ENCODE results near the gene GJC2. TPM values are rescaled to one million over a fixed set of nuclear protein-coding genes. Genes with fewer than 3 reads are reported as not detected.
"Not testable (repeated sequence)": the region's sequence is repeated elsewhere in the genome, so short reads cannot be mapped to it uniquely, and the experiment has no call there.

GJC2 gene
- polyA plus RNA-seq, 3 donors from 2014 or later = not detected

- peak overlapping the region in 3 of 6 donors; percentile 20 to 66 (median 31) for H3K27ac Mint-ChIP-seq
Observed at GRCh38 chr1:228178737-228179684, 29.3 kb downstream of the GJC2 start.

GRCh38 chr1:228180271-228180958 lies 30.7 kb downstream of the GJC2 start:
- H3K4me3 Mint-ChIP-seq = no peak overlapping the region
- peaks cover 13 to 29% (median 22%) of the 10 kb centered on the region in 3 donors for H3K27me3 Mint-ChIP-seq (ENCODE audit: low read depth in 3 of 3)
- H3K9me3 Mint-ChIP-seq = no peaks in the 10 kb centered on the region
- no peak for DNase-seq
- no peak overlapping the region for H3K27ac Mint-ChIP-seq
- peaks cover 0 to 5% (median 3%) of the 10 kb centered on the region in 3 donors for H3K36me3 Mint-ChIP-seq
- peaks cover 33 to 43% of the 10 kb centered on the region in 2 donors for H3K4me1 Mint-ChIP-seq

More at GRCh38 chr1:228178737-228179684, 29.3 kb downstream of the GJC2 start:
- no peaks in the 10 kb centered on the region for H3K9me3 Mint-ChIP-seq
- H3K36me3 Mint-ChIP-seq = peaks cover 0 to 5% (median 3%) of the 10 kb centered on the region in 3 donors
- H3K4me1 Mint-ChIP-seq = peaks cover 27 to 40% of the 10 kb centered on the region in 2 donors
- no peak overlapping the region for H3K4me3 Mint-ChIP-seq
- H3K27me3 Mint-ChIP-seq (ENCODE audit: low read depth in 3 of 3) = peaks cover 15 to 33% (median 17%) of the 10 kb centered on the region in 3 donors
- no peak for DNase-seq

- peak overlapping the region in 3 of 6 donors; percentile 55 to 69 (median 65) for H3K27ac Mint-ChIP-seq
Observed at GRCh38 chr1:228180959-228181644, 31.4 kb downstream of the GJC2 start.

GRCh38 chr1:228181645-228182034 lies 31.9 kb downstream of the GJC2 start:
- H3K27me3 Mint-ChIP-seq (ENCODE audit: low read depth in 3 of 3) = peaks cover 13 to 34% (median 24%) of the 10 kb centered on the region in 3 donors
- H3K4me3 Mint-ChIP-seq = no peak overlapping the region
- peaks cover 45 to 56% of the 10 kb centered on the region in 2 donors for H3K4me1 Mint-ChIP-seq
- peaks cover 0 to 5% (median 3%) of the 10 kb centered on the region in 3 donors for H3K36me3 Mint-ChIP-seq
- H3K9me3 Mint-ChIP-seq = no peaks in the 10 kb centered on the region
- no peak for DNase-seq
- peak overlapping the region in 4 of 6 donors; percentile 54 to 69 (median 60) for H3K27ac Mint-ChIP-seq

More at GRCh38 chr1:228180959-228181644, 31.4 kb downstream of the GJC2 start:
- no peak for DNase-seq
- no peaks in the 10 kb centered on the region for H3K9me3 Mint-ChIP-seq
- no peak overlapping the region for H3K4me3 Mint-ChIP-seq
- H3K4me1 Mint-ChIP-seq = peaks cover 40 to 50% of the 10 kb centered on the region in 2 donors
- peaks cover 0 to 5% (median 3%) of the 10 kb centered on the region in 3 donors for H3K36me3 Mint-ChIP-seq
- peaks cover 13 to 33% (median 24%) of the 10 kb centered on the region in 3 donors for H3K27me3 Mint-ChIP-seq (ENCODE audit: low read depth in 3 of 3)

- no peaks in the 10 kb centered on the region for H3K9me3 Mint-ChIP-seq
- peaks cover 0 to 5% (median 3%) of the 10 kb centered on the region in 3 donors for H3K36me3 Mint-ChIP-seq
- peaks cover 45 to 58% of the 10 kb centered on the region in 2 donors for H3K4me1 Mint-ChIP-seq
- H3K27me3 Mint-ChIP-seq (ENCODE audit: low read depth in 3 of 3) = peaks cover 13 to 36% (median 24%) of the 10 kb centered on the region in 3 donors
- peak overlapping the region in 1 of 5 donors; percentile 17 for H3K4me3 Mint-ChIP-seq
- DNase-seq = peak; percentile 48 to 56 (median 48)
- H3K27ac Mint-ChIP-seq = peak overlapping the region in 5 of 6 donors; percentile 43 to 73 (median 56)
Observed at GRCh38 chr1:228182296-228183030, 32.7 kb downstream of the GJC2 start.

GRCh38 chr1:228184152-228184551 lies 34.4 kb downstream of the GJC2 start:
- peak overlapping the region in 2 of 6 donors; percentile 9 to 49 for H3K27ac Mint-ChIP-seq
- no peak for DNase-seq
- no peak overlapping the region for H3K4me3 Mint-ChIP-seq
- H3K4me1 Mint-ChIP-seq = peaks cover 34 to 47% of the 10 kb centered on the region in 2 donors
- H3K36me3 Mint-ChIP-seq = no peaks in the 10 kb centered on the region
- peaks cover 11 to 31% (median 24%) of the 10 kb centered on the region in 3 donors for H3K27me3 Mint-ChIP-seq (ENCODE audit: low read depth in 3 of 3)
- H3K9me3 Mint-ChIP-seq = no peaks in the 10 kb centered on the region

- H3K27ac Mint-ChIP-seq = peak overlapping the region; percentile 29 to 85 (median 78)
- peak overlapping the region in 3 of 5 donors; percentile 5 to 61 (median 41) for H3K4me3 Mint-ChIP-seq
- H3K36me3 Mint-ChIP-seq = peaks cover 0 to under 1% (median 0%) of the 10 kb centered on the region in 3 donors
- H3K4me1 Mint-ChIP-seq = peaks cover 34 to 42% of the 10 kb centered on the region in 2 donors
- no peaks in the 10 kb centered on the region for H3K9me3 Mint-ChIP-seq
- peak; percentile 49 to 67 (median 59) for DNase-seq
- peaks cover 11 to 24% (median 23%) of the 10 kb centered on the region in 3 donors for H3K27me3 Mint-ChIP-seq (ENCODE audit: low read depth in 3 of 3)
Observed at GRCh38 chr1:228185641-228185965, 35.9 kb downstream of the GJC2 start.

- H3K36me3 Mint-ChIP-seq, H3K27ac Mint-ChIP-seq: not testable (repeated sequence)
Observed at GRCh38 chr1:228188249-228188648, 38.5 kb downstream of the GJC2 start.

GRCh38 chr1:228190182-228190581 lies 40.5 kb downstream of the GJC2 start:
- no peak for DNase-seq
- H3K4me1 Mint-ChIP-seq = peaks cover 15 to 22% of the 10 kb centered on the region in 2 donors
- no peak overlapping the region for H3K4me3 Mint-ChIP-seq
- no peak overlapping the region for H3K27ac Mint-ChIP-seq
- no peaks in the 10 kb centered on the region for H3K9me3 Mint-ChIP-seq
- H3K36me3 Mint-ChIP-seq = peaks cover 0 to 4% (median under 1%) of the 10 kb centered on the region in 3 donors
- H3K27me3 Mint-ChIP-seq (ENCODE audit: low read depth in 3 of 3) = peaks cover 0 to 7% (median 3%) of the 10 kb centered on the region in 3 donors

More at GRCh38 chr1:228188249-228188648, 38.5 kb downstream of the GJC2 start:
- H3K9me3 Mint-ChIP-seq; H3K4me3 Mint-ChIP-seq; DNase-seq; H3K27me3 Mint-ChIP-seq (ENCODE audit: low read depth in 3 of 3): not testable (repeated sequence)
- peaks cover 23 to 27% of the 10 kb centered on the region in 2 donors for H3K4me1 Mint-ChIP-seq

- Mint-ChIP-seq H3K27me3 (ENCODE audit: low read depth in 3 of 3) (peaks cover 0 to 4% (median 0%) of the 10 kb centered on the region in 3 donors), H3K4me3 (no peak overlapping the region), H3K9me3 (no peaks in the 10 kb centered on the region), H3K36me3 (peaks cover 0 to 9% (median 5%) of the 10 kb centered on the region in 3 donors), H3K27ac (no peak overlapping the region), H3K4me1 (peaks cover 9 to 16% of the 10 kb centered on the region in 2 donors)
- DNase-seq = no peak
Observed at GRCh38 chr1:228190778-228191177, 41.0 kb downstream of the GJC2 start.

- H3K27ac Mint-ChIP-seq = no peak overlapping the region
- no peak for DNase-seq
- H3K4me3 Mint-ChIP-seq = no peak overlapping the region
- no peaks in the 10 kb centered on the region for H3K4me1 Mint-ChIP-seq
- H3K9me3 Mint-ChIP-seq = peaks cover under 1 to 13% (median 9%) of the 10 kb centered on the region in 6 donors
- peaks cover 0 to 2% (median 0%) of the 10 kb centered on the region in 3 donors for H3K27me3 Mint-ChIP-seq (ENCODE audit: low read depth in 3 of 3)
- H3K36me3 Mint-ChIP-seq = peaks cover 15 to 22% (median 15%) of the 10 kb centered on the region in 3 donors
Observed at GRCh38 chr1:228194436-228194835, 44.7 kb downstream of the GJC2 start.

GRCh38 chr1:228194921-228195812 lies 45.4 kb downstream of the GJC2 start:
- H3K9me3 Mint-ChIP-seq = peaks cover 4 to 18% (median 12%) of the 10 kb centered on the region in 6 donors
- no peak overlapping the region for H3K4me3 Mint-ChIP-seq
- H3K36me3 Mint-ChIP-seq = peaks cover 19 to 24% (median 19%) of the 10 kb centered on the region in 3 donors
- H3K4me1 Mint-ChIP-seq = no peaks in the 10 kb centered on the region
- H3K27ac Mint-ChIP-seq = no peak overlapping the region
- no peak for DNase-seq
- peaks cover 0 to 2% (median 0%) of the 10 kb centered on the region in 3 donors for H3K27me3 Mint-ChIP-seq (ENCODE audit: low read depth in 3 of 3)
